ENCODE results near the gene KBTBD4. TPM values are rescaled to one million over a fixed set of nuclear protein-coding genes. Genes with fewer than 3 reads are reported as not detected.
A peak's percentile ranks its signal among the peaks of the same experiment; 100 is the strongest.

Gene KBTBD4
- total RNA-seq, 1 experiment from 2014 or later: 13.2 TPM

DNA sequence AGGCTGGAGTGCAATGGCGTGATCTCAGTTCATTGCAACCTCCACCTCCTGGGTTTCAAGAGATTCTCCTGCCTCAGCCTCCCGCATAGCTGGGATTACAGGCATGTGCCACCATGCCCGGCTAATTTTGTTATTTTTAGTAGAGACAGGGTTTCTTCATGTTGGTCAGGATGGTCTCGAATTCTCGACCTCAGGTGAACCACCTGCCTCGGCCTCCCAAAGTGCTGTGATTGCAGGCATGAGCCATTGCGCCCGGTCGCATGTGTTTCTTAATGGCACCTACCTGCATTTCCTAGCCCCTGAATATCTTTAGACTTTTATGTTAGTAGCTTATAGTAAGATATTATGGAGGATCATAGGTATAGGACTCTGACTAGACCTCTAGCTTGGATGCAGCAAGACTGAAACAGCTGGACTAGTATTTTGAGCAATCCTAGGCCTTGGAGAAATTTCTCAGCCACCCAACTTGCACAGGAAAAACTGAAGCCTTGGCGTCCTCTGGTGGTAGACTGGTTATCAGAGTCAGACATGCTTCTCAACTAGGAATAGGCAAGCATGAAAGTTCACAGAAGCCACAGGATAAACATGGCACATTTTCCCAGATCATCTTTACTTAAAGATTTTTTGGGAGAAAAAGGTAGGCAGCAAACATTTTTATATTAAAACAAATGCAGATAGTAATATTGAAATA, 38.1 kb upstream of the KBTBD4 start:
- peak; percentile 75 for ATAC-seq
- Histone ChIP-seq H2AFZ (ENCODE audit: low read depth, low read length, poor library complexity, severe bottlenecking) (no peak overlapping the region), H3K36me3 (ENCODE audit: control insufficient read depth in 1 of 2, insufficient read depth in 2 of 2, low read length in 2 of 2) (peaks cover 20 to 24% of the 10 kb centered on the region in 2 experiments), H3K4me1 (ENCODE audit: control insufficient read depth in 1 of 2, insufficient read depth in 2 of 2, low read length in 2 of 2) (no peaks in the 10 kb centered on the region), H3K79me2 (ENCODE audit: insufficient read depth, low read length) (no peaks in the 10 kb centered on the region), H3K9ac (ENCODE audit: low read length) (no peak overlapping the region), H3K27me3 (ENCODE audit: insufficient read depth, low read length) (no peaks in the 10 kb centered on the region), H3K27ac (ENCODE audit: low read depth, low read length) (no peak overlapping the region), H3K4me2 (ENCODE audit: low read length) (no peak overlapping the region), H3K9me2 (ENCODE audit: insufficient read depth) (no peaks in the 10 kb centered on the region), H3K4me3 (replicated peaks in 1 of 2; ENCODE audit: low read depth in 1 of 2, low read length in 2 of 2) (no peak overlapping the region), H4K20me1 (ENCODE audit: insufficient read depth) (no peaks in the 10 kb centered on the region; the same call in 1 of the 2 replicates), H3K9me3 (ENCODE audit: control insufficient read depth in 1 of 2, insufficient read depth in 1 of 2, low read depth in 1 of 2, low read length in 2 of 2) (no peaks in the 10 kb centered on the region)
- RAD21 ChIA-PET (ENCODE audit: low non-redundant PET in 1 of 2, low total read pairs in 2 of 2, uncharacterized antibody in 2 of 2, unreplicated experiment in 2 of 2): interaction anchor here in 1 of 2 experiments (0.5 kb wide), 1 partner anchor 37 kb away, joined by 3 read pairs; no protein-coding TSS in a partner anchor
- no peak for TF ChIP-seq POLR2AphosphoS5 (IDR thresholded peaks at IDR 0.05; ENCODE audit: low read depth, low read length)
- TF ChIP-seq RAD21 (IDR thresholded peaks at IDR 0.05; ENCODE audit: low read depth): peak; percentile 78
- TF ChIP-seq, protein P1, sequence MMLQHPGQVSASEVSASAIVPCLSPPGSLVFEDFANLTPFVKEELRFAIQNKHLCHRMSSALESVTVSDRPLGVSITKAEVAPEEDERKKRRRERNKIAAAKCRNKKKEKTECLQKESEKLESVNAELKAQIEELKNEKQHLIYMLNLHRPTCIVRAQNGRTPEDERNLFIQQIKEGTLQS (IDR thresholded peaks at IDR 0.05): no peak
- TF ChIP-seq SRF (IDR thresholded peaks at IDR 0.05; ENCODE audit: low read depth): no peak
- peak; percentile 61 to 69 (median 69); a peak in 5 of 6 replicates for TF ChIP-seq CTCF (IDR thresholded peaks at IDR 0.05 in 2 of 3, conservative IDR thresholded peaks at IDR 0.05 in 1 of 3; ENCODE audit: borderline replicate concordance in 1 of 3, insufficient read depth in 1 of 3, low read depth in 2 of 3, low read length in 2 of 3)
- no peak for TF ChIP-seq ELF1 (IDR thresholded peaks at IDR 0.05; ENCODE audit: borderline replicate concordance, low read depth)
- intact Hi-C loops (cut with micrococcal nuclease): loop anchor here (5.0 to 10.0 kb wide), 2 partner anchors 152 to 245 kb away; no protein-coding TSS in a partner anchor
- peak; percentile 21 for DNase-seq (ENCODE audit: low read depth, low spot score)
- POLR2A ChIA-PET: no interaction called here
- no TSS peak for BruUV-seq (replicated peaks)
- CTCF ChIA-PET: interaction anchor here (1.1 kb wide), 1 partner anchor 243 kb away, joined by 5 read pairs; no protein-coding TSS in a partner anchor

All from HCT116 (cell line).